HUDEP-2 (cell line): Measurements from ENCODE around the gene MTCH2.

Experiments
- DNase-seq, 76 experiments: peaks; one replicate each; lab custom pipeline; 2025; ENCODE audit not compliant: unreplicated experiment in 76 of 76; lab: John Stamatoyannopoulos, UW

The MTCH2 gene

DNA sequence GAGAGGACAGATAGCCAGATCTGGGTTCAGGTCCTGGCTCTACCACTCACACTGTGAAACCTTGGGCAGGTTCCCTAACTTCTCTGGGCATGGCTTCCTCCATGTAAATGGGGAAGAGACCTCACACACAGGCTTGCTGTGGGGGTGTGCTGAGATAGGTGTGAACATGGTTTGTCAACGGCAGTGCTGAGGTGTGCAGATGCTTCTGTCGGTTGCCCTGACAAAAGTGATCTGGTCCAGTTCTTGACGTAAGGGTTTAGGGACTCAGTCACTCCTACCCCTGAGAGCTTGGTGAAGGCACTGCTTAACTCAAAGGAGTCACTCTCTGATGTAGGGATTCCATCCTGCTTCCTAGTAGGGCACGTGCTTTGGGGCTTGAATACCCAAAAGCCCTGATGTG lies 50.1 kb downstream of the MTCH2 start:
- no peak for DNase-seq

DNA sequence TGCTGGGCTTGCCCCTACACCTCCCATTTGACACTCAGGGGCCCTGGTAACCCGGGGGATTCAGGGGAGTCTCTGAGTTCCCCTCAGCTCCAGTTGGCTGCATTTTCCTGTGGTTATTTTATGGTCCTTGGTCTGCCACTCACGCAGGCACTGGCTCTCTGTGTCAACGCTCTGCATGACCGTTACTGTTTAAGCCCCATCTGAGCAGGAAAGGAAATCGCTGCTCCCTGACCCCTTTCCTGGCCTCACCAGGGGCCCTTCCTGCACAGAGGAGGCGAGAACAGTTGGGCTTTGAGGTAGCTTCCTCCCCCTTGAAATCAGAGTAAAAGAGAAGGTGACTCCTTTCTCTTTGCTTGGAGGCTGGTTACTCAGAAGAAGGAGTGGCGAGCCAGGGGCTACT lies 50.6 kb downstream of the MTCH2 start:
- DNase-seq, result no peak

DNA sequence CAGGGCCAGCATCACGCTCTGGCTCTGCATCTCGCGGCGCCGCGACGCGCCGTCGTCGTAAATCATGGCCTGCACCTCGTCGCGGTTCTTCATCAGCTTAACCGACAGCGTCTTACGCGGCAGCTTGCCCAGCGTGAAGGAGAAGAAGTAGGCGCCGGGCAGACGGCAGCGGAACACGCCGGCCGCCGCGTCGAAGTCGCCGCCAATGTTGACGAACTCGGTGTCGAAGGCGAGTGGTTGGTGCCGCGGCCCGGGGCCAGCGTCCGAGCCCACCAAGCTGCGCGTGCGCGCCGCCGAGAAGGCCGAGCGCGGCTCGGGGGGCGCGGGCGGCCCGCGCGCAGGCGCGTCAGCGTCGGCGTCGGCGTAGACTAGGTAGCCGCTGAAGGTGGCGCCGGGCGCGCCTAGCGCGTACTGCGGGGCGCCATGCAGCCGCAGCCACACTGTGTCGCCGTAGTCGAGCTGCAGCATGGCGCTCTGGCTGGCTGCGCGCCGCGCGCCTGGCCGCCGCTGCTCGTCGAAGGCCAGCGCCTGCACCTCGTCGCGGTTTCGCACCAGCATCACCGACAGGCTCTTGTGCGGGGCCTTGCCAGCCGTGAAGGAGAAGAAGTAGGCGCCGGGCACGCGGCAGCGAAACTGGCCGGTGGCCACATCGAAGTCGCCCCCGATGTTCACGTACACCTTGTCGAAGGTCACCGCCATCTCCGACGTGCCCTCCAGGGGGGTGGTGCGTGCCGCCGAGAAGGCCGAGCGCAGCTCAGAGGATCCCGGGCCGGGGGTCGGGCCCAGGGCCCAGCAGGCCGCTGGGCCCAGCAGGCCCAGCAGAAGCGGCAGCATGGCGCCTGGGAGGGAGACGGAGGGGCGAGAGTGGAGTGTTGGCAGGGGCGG lies 52.1 kb downstream of the MTCH2 start:
- DNase-seq, result no peak

GRCh38 chr11:47589584-47589976 lies 52.8 kb downstream of the MTCH2 start:
- no peak for DNase-seq

GRCh38 chr11:47589118-47589517 lies 53.2 kb downstream of the MTCH2 start:
- no peak for DNase-seq

- DNase-seq, result no peak
These were observed 54.5 kb downstream of the MTCH2 start for GRCh38 chr11:47587723-47588326.

DNA sequence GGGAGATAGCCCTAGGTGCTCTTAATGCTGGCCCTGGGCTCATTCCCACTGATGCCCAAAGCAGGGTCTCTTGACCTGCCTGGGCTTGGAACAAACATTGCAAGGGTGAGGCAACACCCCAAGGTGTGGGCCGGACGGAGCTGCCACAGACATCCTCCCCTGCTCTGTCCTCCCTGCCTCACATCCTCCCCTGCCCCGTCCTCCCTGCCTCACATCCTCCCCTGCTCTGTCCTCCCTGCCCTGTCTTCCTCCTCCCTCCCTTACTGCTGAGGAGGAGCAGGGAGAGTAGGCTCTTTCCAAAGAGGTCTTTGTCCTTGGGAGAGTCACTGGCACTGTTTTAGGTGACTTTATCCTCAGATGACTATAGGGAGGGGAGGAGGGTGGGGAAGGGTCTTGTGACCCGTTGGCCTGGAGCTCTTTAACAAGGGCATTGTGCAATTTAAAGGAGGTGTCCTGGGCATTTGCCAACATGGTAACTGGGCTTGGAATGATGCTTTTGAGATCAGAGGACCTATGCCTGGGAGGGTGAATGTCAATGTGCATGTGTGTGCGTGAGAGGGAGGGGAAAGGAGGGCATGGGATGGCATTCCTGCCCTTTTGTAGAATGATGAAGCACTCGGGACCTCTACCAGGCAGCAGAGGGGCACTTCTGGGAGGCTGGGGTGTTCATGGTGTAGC lies 55.2 kb downstream of the MTCH2 start:
- no peak for DNase-seq

DNA sequence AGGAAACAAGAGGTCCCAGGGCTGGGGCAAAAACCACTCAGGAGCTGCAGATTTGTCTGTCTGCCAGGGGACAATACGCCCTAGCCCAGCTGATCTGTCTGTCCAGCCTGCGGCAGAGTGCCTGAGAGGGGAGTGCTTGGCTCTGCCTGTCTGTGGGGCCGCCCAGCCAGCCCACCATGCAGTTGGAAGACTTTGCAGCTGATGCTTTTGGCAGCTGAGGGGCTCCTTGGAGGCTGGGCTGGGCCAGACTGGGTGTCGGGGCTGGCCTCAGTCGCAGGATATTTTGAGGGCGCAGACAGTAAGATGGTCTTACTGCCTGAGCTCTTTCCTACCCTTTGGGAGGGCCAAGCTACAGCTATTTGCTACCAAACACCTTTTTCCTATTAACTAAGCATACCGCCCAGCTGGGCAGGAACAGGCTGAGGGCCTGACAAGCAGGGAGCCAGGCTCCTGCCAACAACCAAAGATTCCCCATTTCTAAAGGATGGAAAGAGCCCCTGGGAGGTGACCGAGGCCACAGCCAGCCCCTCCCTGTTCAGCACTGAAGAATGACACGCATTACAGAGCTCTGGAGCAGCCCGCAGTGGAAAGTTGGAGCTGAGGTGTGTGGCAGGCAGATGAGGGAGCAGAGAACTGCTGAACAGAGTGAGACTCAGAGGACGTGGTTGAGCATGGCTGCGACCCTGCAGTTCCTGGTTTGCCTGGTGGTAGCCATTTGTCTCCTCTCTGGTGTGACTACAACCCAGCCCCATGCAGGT lies 56.1 kb downstream of the MTCH2 start, which contains the start of gene FAM180B:
FAM180B (plus strand) TSS at position 581 of the 758 bp plus-strand sequence; CDS start at position 672, 91 bp downstream.
- no peak for DNase-seq

DNA sequence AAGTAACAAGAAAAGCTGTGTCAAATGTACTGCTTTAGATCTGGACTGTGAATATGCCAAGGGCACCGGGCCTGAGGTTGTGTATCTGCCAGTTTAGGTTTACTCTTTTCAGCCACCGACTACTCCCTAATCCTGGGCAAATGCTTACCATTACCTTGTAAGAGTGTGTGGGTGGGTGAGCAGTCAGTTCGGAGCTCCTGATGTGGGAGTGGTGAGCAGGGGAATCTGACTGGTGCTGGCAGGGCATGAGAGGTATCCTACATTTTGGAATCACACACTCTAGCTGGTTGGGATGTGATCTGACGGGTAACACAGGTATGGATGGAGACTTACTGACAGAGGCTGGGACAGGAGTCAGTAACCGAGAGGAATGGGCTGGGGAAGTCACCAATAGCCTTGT lies 58.5 kb downstream of the MTCH2 start:
- DNase-seq, result no peak

GRCh38 chr11:47578524-47579494 lies 63.5 kb downstream of the MTCH2 start, which contains the start of the genes KBTBD4 and NDUFS3:
KBTBD4 (minus strand) TSS chr11:47578970; CDS start chr11:47578951, 19 bp downstream.
NDUFS3 (plus strand) TSS chr11:47579074; CDS start chr11:47579092, 18 bp downstream.
- peak in 75 of 76 experiments; percentile 19 to 95 (median 76) for DNase-seq

- DNase-seq, result no peak
These were observed 64.8 kb downstream of the MTCH2 start for GRCh38 chr11:47577460-47578041.

DNA sequence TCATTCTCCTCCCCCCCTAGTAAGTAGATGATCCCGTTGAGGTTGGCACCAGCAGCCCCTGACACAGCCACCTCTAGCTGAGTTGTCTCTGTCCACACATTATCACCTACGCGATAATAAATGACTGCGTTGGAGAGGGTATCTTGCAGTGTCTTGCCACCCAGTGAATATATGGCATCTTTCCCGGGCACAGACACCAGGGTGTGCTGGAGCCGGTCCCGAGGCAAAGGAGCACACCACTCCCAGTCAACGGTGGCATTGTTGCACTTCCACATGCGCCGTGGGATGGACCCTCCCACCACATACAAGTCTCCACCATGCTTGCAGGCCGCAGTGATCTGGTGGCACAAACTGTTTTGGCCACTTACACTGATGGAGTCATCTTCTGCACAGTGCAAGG lies 69.0 kb downstream of the MTCH2 start:
- DNase-seq, result no peak

DNA sequence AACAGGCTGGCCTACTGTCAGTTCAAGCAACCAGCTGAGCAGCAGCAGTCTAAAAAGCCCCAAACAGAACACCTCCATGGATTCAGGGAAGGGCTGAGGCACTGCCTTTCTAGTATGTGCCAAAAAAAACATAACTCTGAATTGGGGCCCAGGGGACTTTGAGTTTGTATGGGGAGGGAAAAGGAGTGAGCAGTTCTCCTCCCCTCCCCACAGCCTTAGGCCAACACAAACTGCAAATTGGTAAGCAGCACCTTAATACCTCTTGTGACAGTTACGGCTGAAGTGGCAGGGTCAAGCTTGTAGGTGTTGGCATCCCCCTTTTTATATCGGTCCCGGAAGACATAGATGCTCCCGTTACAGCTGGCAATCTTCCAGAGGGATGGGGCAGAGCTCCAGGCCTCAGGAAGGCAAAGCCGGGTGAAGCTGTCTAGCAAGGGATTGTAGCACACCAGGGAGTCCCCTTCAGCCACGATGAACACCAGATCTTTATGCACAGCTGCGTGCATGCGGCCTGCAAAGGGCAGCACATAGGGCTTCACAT lies 69.6 kb downstream of the MTCH2 start:
- no peak for DNase-seq

DNA sequence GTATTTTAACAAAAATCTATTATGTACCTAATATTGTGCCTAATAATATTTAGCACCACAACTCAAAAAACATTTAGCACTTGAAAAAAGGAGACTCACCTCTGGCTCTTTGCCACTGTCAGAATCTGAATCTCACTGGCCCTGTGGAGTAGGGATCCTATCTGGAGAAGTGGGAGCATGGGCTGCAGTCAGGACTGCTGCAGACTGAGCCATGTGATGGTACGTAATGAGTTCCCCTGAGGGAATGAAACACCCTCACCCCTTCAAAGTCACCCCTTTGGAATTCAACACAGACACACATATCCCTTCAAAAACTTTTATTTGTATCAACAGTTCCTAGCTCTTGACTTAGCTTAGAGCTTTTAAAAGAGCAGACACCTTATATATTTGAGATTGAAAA lies 70.5 kb downstream of the MTCH2 start:
- no peak for DNase-seq

DNA sequence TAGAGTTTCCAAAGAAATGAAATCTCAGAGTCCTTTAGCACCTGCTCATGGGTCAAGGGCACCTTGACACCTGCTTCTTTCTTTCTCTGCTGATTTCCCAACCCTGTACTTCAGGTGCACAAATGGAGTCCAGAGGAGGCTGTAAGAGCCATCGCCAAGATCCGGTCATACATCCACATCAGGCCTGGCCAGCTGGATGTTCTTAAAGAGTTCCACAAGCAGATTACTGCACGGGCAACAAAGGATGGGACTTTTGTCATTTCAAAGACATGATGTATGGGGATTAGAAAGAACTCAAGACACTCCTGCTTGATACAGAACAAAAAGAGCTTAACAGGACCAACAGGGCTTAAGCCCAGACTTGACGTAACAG lies 71.0 kb downstream of the MTCH2 start:
- DNase-seq, result no peak

GRCh38 chr11:47570651-47571356 lies 71.6 kb downstream of the MTCH2 start:
- no peak for DNase-seq

DNA sequence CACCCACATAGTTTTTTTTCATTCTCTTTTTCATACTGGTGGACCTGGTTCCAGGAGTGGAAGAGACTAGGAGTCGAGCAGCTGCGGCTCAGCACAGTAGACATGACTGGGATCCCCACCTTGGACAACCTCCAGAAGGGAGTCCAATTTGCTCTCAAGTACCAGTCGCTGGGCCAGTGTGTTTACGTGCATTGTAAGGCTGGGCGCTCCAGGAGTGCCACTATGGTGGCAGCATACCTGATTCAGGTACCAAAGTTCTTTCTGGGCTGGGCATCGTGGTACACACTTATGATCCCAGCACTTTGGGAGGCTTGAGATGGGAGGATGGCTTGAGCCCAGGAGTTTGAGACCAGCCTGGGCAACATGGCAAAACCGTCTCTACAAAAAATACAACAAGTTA lies 72.7 kb downstream of the MTCH2 start:
- DNase-seq, result no peak
